Measurements from ENCODE around the gene GMPR.

DNA sequence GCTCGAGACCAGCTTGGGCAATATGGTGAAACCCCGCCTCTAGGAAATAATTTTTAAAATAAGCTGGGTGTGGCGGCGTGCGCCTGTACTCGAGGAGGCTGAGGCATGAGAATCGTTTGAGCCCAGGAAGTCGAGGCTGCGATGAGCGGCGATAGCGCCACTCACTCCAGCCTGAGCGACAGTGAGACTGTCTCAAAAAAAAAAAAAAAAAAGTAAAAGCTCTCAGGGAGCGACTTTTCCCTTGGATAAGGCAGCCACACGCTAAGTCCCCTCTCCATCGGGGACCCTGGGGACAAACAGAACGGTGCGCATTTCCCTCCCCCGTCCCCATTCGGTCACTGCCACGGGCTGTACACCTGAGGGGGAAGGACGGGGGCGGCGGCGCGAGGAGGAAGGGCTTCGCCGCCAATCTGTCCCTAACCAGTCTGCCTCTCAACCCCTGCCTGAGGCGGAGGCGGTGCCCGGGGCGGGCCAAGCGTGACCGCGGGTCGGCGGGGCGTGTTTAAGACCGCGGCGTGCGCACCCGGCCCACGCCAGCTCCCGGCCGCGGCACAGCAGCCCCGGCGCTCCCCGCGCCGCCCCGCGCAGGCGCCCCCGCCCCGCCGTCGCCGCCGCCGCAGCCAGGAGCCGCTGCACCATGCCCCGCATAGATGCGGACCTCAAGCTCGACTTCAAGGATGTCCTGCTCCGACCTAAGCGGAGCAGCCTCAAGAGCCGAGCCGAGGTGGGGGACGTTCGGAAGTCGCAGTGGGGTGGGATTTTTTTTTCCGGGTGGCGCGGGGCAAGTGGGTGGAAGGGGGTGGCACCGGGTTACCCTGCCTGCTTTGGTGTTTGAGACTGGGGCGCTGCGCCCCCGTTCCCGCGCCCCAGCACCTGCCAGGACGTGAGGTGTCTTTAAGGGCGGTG is at the start of gene GMPR:
- TF ChIP-seq, protein P1, sequence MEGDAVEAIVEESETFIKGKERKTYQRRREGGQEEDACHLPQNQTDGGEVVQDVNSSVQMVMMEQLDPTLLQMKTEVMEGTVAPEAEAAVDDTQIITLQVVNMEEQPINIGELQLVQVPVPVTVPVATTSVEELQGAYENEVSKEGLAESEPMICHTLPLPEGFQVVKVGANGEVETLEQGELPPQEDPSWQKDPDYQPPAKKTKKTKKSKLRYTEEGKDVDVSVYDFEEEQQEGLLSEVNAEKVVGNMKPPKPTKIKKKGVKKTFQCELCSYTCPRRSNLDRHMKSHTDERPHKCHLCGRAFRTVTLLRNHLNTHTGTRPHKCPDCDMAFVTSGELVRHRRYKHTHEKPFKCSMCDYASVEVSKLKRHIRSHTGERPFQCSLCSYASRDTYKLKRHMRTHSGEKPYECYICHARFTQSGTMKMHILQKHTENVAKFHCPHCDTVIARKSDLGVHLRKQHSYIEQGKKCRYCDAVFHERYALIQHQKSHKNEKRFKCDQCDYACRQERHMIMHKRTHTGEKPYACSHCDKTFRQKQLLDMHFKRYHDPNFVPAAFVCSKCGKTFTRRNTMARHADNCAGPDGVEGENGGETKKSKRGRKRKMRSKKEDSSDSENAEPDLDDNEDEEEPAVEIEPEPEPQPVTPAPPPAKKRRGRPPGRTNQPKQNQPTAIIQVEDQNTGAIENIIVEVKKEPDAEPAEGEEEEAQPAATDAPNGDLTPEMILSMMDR (optimal IDR thresholded peaks at IDR 0.05 in 1 of 3, IDR thresholded peaks at IDR 0.05 in 1 of 3, conservative IDR thresholded peaks at IDR 0.05 in 1 of 3; ENCODE audit: extremely low read depth in 1 of 3, insufficient read depth in 2 of 3, low read length in 3 of 3), result no peak
- no peak for TF ChIP-seq EZH2 (IDR thresholded peaks at IDR 0.05; ENCODE audit: low read length)

Measured in keratinocyte (primary cell).